KMS-11 (cell line): ENCODE data around the gene NPLOC4.

ENCODE experiments used
- H2AFZ ChIP-seq: fragments of 200-600 bp; sonication (generic); 2 replicates; pipeline ENCODE4 v1.6.1; 2016; ENCODE audit warnings: antibody characterized with exemption, mixed run types, low read depth
- H3K27ac ChIP-seq: fragments of 200-600 bp; sonication (generic); 2 replicates; pipeline ENCODE4 v1.6.1; 2016; ENCODE audit warnings: mild to moderate bottlenecking, mixed run types
- H3K27me3 ChIP-seq: fragments of 200-600 bp; sonication (generic); 2 replicates; pipeline ENCODE4 v1.6.1; 2017; ENCODE audit warnings: mild to moderate bottlenecking, low read depth, mixed run types, moderate library complexity; ENCODE audit not compliant: insufficient read depth
- H3K36me3 ChIP-seq: fragments of 200-600 bp; sonication (generic); 2 replicates; pipeline ENCODE4 v1.6.1; 2017; ENCODE audit warnings: mild to moderate bottlenecking, mixed run types; ENCODE audit not compliant: insufficient read depth
- H3K4me1 ChIP-seq: fragments of 200-600 bp; sonication (generic); 2 replicates; pipeline ENCODE4 v1.6.1; 2016; ENCODE audit warnings: mild to moderate bottlenecking, low read depth, mixed run types; ENCODE audit not compliant: poor library complexity, severe bottlenecking
- H3K4me2 ChIP-seq: fragments of 200-600 bp; sonication (generic); 2 replicates; pipeline ENCODE4 v1.7.0; 2016; ENCODE audit warnings: mild to moderate bottlenecking, mixed run types
- H3K4me3 ChIP-seq: fragments of 200-600 bp; sonication (generic); IDR thresholded peaks from 2 replicates; pipeline ENCODE4 v1.6.1; 2017; ENCODE audit warnings: low read depth, low read length, mixed read lengths; ENCODE audit not compliant: insufficient read depth
- H3K79me2 ChIP-seq: fragments of 200-600 bp; sonication (generic); 2 replicates; pipeline ENCODE4 v1.6.1; 2016; ENCODE audit warnings: low read depth, mixed run types; ENCODE audit not compliant: insufficient read depth
- H3K9ac ChIP-seq: fragments of 200-600 bp; sonication (generic); 2 replicates; pipeline ENCODE4 v1.6.1; 2016; ENCODE audit warnings: mild to moderate bottlenecking, mixed run types
- H4K20me1 ChIP-seq: fragments of 200-600 bp; sonication (generic); 2 replicates; pipeline ENCODE4 v1.6.1; 2016; ENCODE audit warnings: mild to moderate bottlenecking, mixed run types; ENCODE audit not compliant: insufficient read depth
- CTCF ChIP-seq: fragments of 200-600 bp; sonication (generic); conservative IDR thresholded peaks from 2 replicates; pipeline ENCODE4 v1.6.1; 2017; ENCODE audit warnings: low read depth, mild to moderate bottlenecking, antibody characterized with exemption, low read length, moderate library complexity, mixed read lengths

Gene NPLOC4

GRCh38 chr17:81636505-81637288 lies at the start of gene NPLOC4, which contains the start of gene TSPAN10:
Gene NPLOC4 (minus strand): TSS chr17:81637112. CDS start chr17:81636930, 182 bp downstream.
Gene TSPAN10 (plus strand): TSS chr17:81637196. CDS start chr17:81642413, 5,217 bp downstream.
- H3K4me2 ChIP-seq, result peak within 1 kb of the TSS; percentile 67
- no peak for TF ChIP-seq CTCF
- peak within 1 kb of the TSS; percentile 89 for H3K9ac ChIP-seq
- peaks cover 20% of the 10 kb centered on the region for H3K4me1 ChIP-seq
- H4K20me1 ChIP-seq, result 0 out of 2 replicates have a peak, but pooled peaks cover 11% of the 10 kb centered on the region
- no peaks in the 10 kb centered on the region for H3K27me3 ChIP-seq
- peak within 1 kb of the TSS; percentile 82 for H3K27ac ChIP-seq
- H2AFZ ChIP-seq, result peak within 1 kb of the TSS; percentile 76
- H3K79me2 ChIP-seq, result peaks cover 50% of the 10 kb centered on the region
- H3K36me3 ChIP-seq, result no peaks in the 10 kb centered on the region
- H3K4me3 ChIP-seq, result no peak within 1 kb of the TSS

DNA sequence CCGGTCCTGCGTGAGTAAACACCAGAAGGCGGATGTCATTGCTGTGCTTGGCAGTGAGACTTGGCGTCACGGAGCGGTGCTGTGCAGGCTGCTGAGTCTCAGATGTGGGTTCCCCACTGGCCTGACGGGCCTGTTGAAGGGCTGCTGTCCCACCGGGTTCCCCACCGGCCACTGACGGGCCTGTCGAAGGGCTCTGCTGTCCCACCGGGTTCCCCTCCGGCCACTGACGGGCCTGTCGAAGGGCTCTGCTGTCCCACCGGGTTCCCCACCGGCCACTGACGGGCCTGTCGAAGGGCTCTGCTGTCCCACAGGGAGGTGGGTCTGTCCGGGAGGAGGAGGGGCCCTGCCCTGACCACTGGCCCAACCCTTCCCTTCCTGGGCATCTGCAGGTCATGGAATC lies 49.7 kb upstream of the NPLOC4 start:
- H3K4me2 ChIP-seq, result no peak overlapping the region
- no peak overlapping the region for H3K9ac ChIP-seq

DNA sequence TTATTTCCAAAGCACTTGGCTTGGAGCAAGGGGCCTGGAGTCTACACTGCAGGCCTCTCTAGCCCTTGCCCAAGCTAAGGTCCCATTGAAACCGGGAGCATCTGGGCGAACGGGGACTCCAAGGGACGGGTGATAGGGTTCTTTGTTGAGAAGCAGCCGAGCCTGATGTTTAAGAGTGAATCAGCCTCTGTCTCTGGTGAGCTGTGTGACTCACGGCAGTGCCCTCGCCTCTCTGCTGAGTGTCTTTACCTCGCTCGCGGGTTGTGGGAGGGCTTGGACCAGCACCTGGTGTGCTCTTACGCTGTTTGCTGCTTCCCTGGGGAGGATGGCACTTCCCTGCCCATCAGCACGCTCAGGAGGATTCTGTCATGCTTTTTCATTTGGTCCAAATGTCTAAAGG lies 48.2 kb upstream of the NPLOC4 start:
- TF ChIP-seq CTCF, result no peak
- Histone ChIP-seq H3K27me3 (no peaks in the 10 kb centered on the region), H2AFZ (no peak overlapping the region), H3K4me3 (no peak overlapping the region), H3K9ac (peak overlapping the region; percentile 85; the same call in 1 of the 2 replicates), H3K27ac (no peak overlapping the region), H3K4me2 (peak overlapping the region; percentile 94), H3K36me3 (peaks cover 12% of the 10 kb centered on the region; the same call in 1 of the 2 replicates), H3K4me1 (peaks cover 26% of the 10 kb centered on the region), H4K20me1 (no peaks in the 10 kb centered on the region), H3K79me2 (peaks cover 55% of the 10 kb centered on the region)

More for the DNA sequence above, 49.7 kb upstream of the NPLOC4 start:
- TF ChIP-seq CTCF, result no peak
- H2AFZ ChIP-seq, result no peak overlapping the region
- no peak overlapping the region for H3K4me3 ChIP-seq
- H3K27ac ChIP-seq, result no peak overlapping the region
- H3K4me1 ChIP-seq, result peaks cover 26% of the 10 kb centered on the region
- H3K79me2 ChIP-seq, result peaks cover 50% of the 10 kb centered on the region
- H3K36me3 ChIP-seq, result peaks cover 12% of the 10 kb centered on the region; the same call in 1 of the 2 replicates
- H4K20me1 ChIP-seq, result no peaks in the 10 kb centered on the region
- no peaks in the 10 kb centered on the region for H3K27me3 ChIP-seq

DNA sequence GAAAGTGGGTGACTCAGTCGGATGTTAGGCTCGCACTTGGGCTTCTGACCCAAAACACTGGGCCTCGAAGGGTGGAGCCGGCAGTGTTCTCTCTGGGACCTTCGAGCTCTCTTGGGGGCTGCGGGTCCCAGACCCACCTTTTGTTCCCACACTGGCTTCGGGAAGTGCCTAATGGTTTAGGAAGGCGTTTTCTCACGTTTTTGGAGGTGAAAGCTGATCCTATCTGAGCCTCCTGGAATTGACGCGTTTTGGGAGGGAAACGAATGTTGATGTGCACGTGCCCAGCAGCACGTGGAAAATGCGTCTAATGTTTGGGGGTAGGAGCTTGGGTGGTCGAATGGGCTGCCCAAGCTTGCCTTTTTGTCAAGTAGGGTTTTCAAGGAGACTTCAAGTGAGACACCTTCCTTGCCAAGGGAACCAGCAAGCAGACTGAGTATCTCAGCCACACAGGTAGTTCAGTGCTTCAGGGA lies 47.6 kb upstream of the NPLOC4 start:
- TF ChIP-seq CTCF, result no peak
- H3K4me2 ChIP-seq, result peak overlapping the region; percentile 94
- peaks cover 26% of the 10 kb centered on the region for H3K4me1 ChIP-seq
- H3K27me3 ChIP-seq, result no peaks in the 10 kb centered on the region
- H3K36me3 ChIP-seq, result peaks cover 12% of the 10 kb centered on the region; the same call in 1 of the 2 replicates
- H3K27ac ChIP-seq, result peak overlapping the region; percentile 52; the same call in 1 of the 2 replicates
- no peak overlapping the region for H3K4me3 ChIP-seq
- H3K9ac ChIP-seq, result peak overlapping the region; percentile 85
- peaks cover 55% of the 10 kb centered on the region for H3K79me2 ChIP-seq
- 0 out of 2 replicates have a peak overlapping the region, but pooled peaks have one; percentile 21 for H2AFZ ChIP-seq
- H4K20me1 ChIP-seq, result no peaks in the 10 kb centered on the region
